Ovary (tissue), 3 donors: ENCODE data around the gene ZNF32.
"Not testable (repeated sequence)": the region's sequence is repeated elsewhere in the genome, so short reads cannot be mapped to it uniquely, and the experiment has no call there.

Source experiments
- EP300 ChIP-seq: sonication (generic); formaldehyde crosslinking; IDR thresholded peaks from one replicate; pipeline ENCODE4 v1.6.1; 2017; ENCODE audit warnings: antibody characterized with exemption
- TF ChIP-seq, protein P1 (sequence below), 3 donors: fragments of 450-650 bp in 2 of 3; fragments of 200-600 bp in 1 of 3; IDR thresholded peaks; one replicate each; pipeline versions ENCODE4 v1.5.1 to v1.8.0; 2016 to 2022; ENCODE audit warnings: antibody characterized with exemption in 3 of 3, mild to moderate bottlenecking in 1 of 3
- donor health status: DM: no; HTN: no; CAD: no.

DNA sequence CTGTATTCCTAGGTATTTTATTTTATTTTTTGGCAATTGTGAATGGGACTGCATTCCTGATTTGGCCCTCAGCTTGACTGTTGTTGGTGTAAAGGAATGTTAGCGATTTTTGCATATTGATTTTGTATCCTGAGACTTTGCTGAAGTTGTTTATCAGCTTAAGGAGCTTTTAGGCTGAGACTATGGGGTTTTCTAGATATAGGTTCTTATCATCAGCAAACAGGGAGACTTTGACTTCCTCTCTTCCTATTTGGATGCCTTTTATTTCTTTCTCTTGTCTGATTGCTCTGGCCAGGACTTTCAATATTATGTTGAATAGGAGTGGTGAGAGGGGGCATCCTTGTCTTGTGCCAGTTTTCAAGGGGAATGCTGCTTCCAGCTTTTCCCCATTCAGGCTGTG is 12.9 kb downstream of the ZNF32 start:
- TF ChIP-seq, protein P1, sequence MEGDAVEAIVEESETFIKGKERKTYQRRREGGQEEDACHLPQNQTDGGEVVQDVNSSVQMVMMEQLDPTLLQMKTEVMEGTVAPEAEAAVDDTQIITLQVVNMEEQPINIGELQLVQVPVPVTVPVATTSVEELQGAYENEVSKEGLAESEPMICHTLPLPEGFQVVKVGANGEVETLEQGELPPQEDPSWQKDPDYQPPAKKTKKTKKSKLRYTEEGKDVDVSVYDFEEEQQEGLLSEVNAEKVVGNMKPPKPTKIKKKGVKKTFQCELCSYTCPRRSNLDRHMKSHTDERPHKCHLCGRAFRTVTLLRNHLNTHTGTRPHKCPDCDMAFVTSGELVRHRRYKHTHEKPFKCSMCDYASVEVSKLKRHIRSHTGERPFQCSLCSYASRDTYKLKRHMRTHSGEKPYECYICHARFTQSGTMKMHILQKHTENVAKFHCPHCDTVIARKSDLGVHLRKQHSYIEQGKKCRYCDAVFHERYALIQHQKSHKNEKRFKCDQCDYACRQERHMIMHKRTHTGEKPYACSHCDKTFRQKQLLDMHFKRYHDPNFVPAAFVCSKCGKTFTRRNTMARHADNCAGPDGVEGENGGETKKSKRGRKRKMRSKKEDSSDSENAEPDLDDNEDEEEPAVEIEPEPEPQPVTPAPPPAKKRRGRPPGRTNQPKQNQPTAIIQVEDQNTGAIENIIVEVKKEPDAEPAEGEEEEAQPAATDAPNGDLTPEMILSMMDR (IDR thresholded peaks at IDR 0.05): not testable (repeated sequence)
- TF ChIP-seq EP300: not testable (repeated sequence)
